Esophagus squamous epithelium (tissue), 5 donors: ENCODE measurements around the gene PHKA1. TPM values are rescaled to one million over a fixed set of nuclear protein-coding genes. Genes with fewer than 3 reads are reported as not detected.
"Not testable (repeated sequence)": the region's sequence is repeated elsewhere in the genome, so short reads cannot be mapped to it uniquely, and the experiment has no call there.

Source experiments
- DNase-seq: peaks from one replicate; lab custom pipeline; 2025; lab: John Stamatoyannopoulos, UW
- H3K27ac ChIP-seq, 4 donors: fragments of 200-600 bp; sonication (generic); one replicate each; pipeline ENCODE4 v1.5.1; 2016 to 2019; ENCODE audit warnings: mild to moderate bottlenecking in 1 of 4
- H3K27me3 ChIP-seq, 4 donors: fragments of 200-600 bp; sonication (generic); 1 replicate in 3 of 4; 2 replicates in 1 of 4; pipeline versions ENCODE4 v1.5.1 to v1.6.0; 2017 to 2021; ENCODE audit warnings: antibody characterized with exemption in 1 of 4
- H3K36me3 ChIP-seq, 3 donors: fragments of 200-600 bp; sonication (generic); one replicate each; pipeline ENCODE4 v1.5.1; 2016 to 2019
- H3K4me1 ChIP-seq, 3 donors: fragments of 200-600 bp; sonication (generic); one replicate each; pipeline ENCODE4 v1.5.1; 2017 to 2019
- H3K4me3 ChIP-seq, 4 donors: fragments of 200-600 bp; sonication (generic); 1 replicate in 3 of 4; 2 replicates in 1 of 4; pipeline ENCODE4 v1.5.1; 2016 to 2019; ENCODE audit warnings: mild to moderate bottlenecking in 2 of 4, moderate library complexity in 1 of 4
- H3K9me3 ChIP-seq, 3 donors: fragments of 200-600 bp; sonication (generic); one replicate each; pipeline ENCODE4 v1.5.1; 2016 to 2019
- POLR2A ChIP-seq, 4 donors: fragments of 450-650 bp; IDR thresholded peaks; one replicate each; pipeline ENCODE4 v1.6.1; 2017; ENCODE audit warnings: antibody characterized with exemption in 4 of 4, mild to moderate bottlenecking in 4 of 4, moderate library complexity in 3 of 4
- WGBS, 2 donors: methylation state at CpG; one replicate each; pipeline ENCODE4 v1.1.5; 2018; 5-methylcytosine and 5-hydroxymethylcytosine counted together
- intact Hi-C: fragments of 100-400 bp; cut with DNase I; formaldehyde crosslinking; loops from one replicate; pipeline ENCODE4 v1.15.0; 2022
- total RNA-seq, 4 donors: library from RNA; depleted of rRNA; stranded (reverse); fragments of >200 nt; gene quantifications; one replicate each; pipeline ENCODE4 v1.1.0, GENCODE V29; 2016
- TF ChIP-seq, protein P1 (sequence below), 6 experiments: fragments of 450-650 bp in 4 of 6; fragments of 200-600 bp in 2 of 6; sonication (generic) in 2 of 6; IDR thresholded peaks; one replicate each; pipeline ENCODE4 v1.5.1; 2016 to 2019; ENCODE audit warnings: antibody characterized with exemption in 6 of 6, mild to moderate bottlenecking in 4 of 6, moderate library complexity in 4 of 6
- donor health status: DM: yes; HTN: yes; CAD: no.

PHKA1 gene
- total RNA-seq, 4 donors from 2014 or later = 5.6 to 10.3 (median 7.2) TPM

DNA sequence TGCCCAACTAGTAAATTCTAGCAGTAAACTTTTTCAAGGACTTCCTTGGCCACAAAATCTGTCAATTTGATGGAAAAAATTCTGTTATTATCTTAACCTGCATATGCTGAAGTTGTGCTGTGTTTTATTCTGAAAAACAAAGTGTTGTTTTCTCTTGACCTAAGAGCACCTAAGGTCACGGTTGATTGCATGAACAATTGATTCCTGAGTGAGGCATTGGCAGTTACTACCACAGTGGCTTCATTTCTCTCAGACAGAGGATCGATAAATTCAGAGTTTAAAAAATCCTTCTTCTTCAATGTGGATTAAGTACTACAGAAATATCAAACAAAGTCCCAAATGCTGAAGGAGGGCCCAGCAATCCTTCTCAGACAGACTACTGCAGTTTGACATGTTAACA is 147.7 kb downstream of the PHKA1 start:
- TF ChIP-seq POLR2A (IDR thresholded peaks at IDR 0.05) = no peak
- TF ChIP-seq, protein P1, sequence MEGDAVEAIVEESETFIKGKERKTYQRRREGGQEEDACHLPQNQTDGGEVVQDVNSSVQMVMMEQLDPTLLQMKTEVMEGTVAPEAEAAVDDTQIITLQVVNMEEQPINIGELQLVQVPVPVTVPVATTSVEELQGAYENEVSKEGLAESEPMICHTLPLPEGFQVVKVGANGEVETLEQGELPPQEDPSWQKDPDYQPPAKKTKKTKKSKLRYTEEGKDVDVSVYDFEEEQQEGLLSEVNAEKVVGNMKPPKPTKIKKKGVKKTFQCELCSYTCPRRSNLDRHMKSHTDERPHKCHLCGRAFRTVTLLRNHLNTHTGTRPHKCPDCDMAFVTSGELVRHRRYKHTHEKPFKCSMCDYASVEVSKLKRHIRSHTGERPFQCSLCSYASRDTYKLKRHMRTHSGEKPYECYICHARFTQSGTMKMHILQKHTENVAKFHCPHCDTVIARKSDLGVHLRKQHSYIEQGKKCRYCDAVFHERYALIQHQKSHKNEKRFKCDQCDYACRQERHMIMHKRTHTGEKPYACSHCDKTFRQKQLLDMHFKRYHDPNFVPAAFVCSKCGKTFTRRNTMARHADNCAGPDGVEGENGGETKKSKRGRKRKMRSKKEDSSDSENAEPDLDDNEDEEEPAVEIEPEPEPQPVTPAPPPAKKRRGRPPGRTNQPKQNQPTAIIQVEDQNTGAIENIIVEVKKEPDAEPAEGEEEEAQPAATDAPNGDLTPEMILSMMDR (IDR thresholded peaks at IDR 0.05) = no peak
- Histone ChIP-seq H3K27me3 (no peaks in the 10 kb centered on the region), H3K4me3 (no peak overlapping the region), H3K27ac (no peak overlapping the region), H3K4me1 (no peaks in the 10 kb centered on the region), H3K36me3 (peaks cover 0 to 51% (median 6%) of the 10 kb centered on the region in 3 donors), H3K9me3 (no peaks in the 10 kb centered on the region)
- DNase-seq = no peak
- 78 to 100% methylated on average over 1 to 2 of the region's 2 CpGs for WGBS, 2 donors
- intact Hi-C loops = no loop called here

DNA sequence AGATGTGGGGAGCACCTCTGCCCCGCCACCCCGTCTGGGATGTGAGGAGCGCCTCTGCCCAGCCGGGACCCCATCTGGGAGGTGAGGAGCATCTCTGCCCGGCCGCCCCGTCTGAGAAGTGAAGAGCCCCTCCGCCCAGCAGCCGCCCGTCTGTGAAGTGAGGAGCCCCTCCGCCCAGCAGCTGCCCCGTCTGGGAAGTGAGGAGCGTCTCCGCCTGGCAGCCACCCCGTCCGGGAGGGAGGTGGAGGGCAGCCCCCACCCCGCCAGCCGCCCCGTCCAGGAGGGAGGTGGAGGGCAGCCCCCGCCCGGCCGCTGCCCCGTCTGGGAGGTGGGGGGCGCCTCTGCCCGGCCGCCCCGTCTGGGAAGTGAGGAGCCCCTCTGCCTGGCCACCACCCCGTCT is 154.5 kb downstream of the PHKA1 start:
- H3K27ac ChIP-seq, intact Hi-C loops, DNase-seq, H3K4me3 ChIP-seq, H3K27me3 ChIP-seq, H3K4me1 ChIP-seq, H3K9me3 ChIP-seq: not testable (repeated sequence)
- peaks cover 0 to 18% (median 0%) of the 10 kb centered on the region in 3 donors for H3K36me3 ChIP-seq
- no CpG with 5 or more reads among the region's 28 CpGs for WGBS, 2 donors

DNA sequence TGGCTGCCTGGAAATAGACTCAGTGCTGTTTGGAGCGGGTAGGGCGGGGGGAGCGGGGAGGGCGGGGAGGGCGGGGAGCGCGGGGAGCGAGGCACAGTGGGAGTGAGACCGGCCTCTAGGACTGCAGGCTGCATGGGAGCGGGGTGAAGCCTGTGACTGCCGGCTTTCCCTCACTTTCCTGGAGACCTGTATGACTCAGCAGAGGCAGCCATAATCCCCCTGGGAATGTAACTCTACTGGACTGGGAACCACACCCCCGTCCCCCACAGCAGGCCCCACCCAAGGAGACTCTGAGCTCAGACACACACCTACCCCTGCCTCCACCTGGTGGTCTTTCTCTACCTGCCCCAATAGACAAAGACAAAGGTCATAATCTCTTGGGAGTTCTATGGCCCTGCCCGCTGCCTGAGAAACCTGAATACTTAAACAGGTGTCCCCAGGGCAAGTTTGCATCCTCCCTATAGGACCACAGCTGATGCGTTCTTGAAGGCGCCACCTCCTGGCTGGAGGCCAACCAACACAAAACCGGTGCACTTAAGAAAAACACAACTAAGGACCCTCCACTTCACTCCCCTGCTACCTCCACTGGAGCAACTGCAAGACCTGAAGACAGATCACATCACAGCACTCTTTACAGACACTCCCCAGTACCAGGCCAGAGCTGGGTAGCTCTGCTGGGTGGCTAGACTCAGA is 159.5 kb downstream of the PHKA1 start:
- DNase-seq = no peak
- Histone ChIP-seq H3K27me3 (no peaks in the 10 kb centered on the region), H3K27ac (no peak overlapping the region), H3K36me3 (peaks cover 0 to under 1% (median 0%) of the 10 kb centered on the region in 3 donors), H3K4me1 (no peaks in the 10 kb centered on the region), H3K4me3 (no peak overlapping the region), H3K9me3 (no peaks in the 10 kb centered on the region)
- no peak for TF ChIP-seq POLR2A (IDR thresholded peaks at IDR 0.05)
- TF ChIP-seq, protein P1 (IDR thresholded peaks at IDR 0.05) = no peak
- intact Hi-C loops = no loop called here
- WGBS, 2 donors = 55% methylated on average over 2 of the region's 16 CpGs; no CpG with 5 or more reads in 1 of the 2 donors

DNA sequence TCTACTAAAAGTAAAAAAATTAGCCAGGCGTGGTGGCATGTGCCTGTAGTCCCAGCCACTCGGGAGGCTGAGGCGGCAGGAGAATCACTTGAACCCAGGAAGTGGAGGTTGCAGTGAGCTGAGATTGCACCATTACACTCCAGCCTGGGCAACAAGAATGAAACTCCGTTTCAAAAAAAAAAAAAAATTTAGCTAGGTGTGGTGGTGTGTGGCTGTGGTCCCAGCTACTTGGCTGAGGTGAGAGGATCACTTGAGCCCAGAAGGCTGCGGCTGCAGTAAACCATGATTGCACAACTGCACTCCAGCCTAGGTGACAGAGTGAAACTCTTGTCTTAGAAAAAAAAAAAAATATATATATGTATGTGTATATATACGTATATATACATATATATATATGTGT is 161.7 kb downstream of the PHKA1 start:
- H3K27ac ChIP-seq, H3K4me3 ChIP-seq, H3K4me1 ChIP-seq, H3K27me3 ChIP-seq, intact Hi-C loops, H3K9me3 ChIP-seq, DNase-seq, H3K36me3 ChIP-seq: not testable (repeated sequence)
- WGBS, 2 donors = 52 to 70% methylated on average over 3 to 4 of the region's 6 CpGs

DNA sequence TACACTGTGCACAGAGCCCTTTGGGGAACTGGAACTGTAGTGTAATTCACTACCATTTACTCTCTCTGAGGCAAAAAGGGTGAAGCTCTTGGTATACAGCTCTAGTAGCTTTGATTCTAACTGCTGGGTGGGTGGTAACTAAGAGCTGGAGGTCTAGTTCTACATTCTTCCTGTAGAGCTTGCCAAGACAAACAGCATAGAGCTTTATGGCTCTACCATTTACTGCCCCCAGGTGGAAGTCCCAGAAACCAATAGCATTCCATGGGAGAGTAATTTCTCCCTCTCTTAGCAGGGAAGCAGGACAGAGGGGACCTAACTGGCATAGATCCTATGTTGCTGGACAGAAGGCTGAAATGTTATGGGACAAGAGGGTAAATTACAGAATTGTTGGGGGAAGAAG is 168.1 kb downstream of the PHKA1 start:
- intact Hi-C loops = no loop called here
- Histone ChIP-seq H3K27ac (no peak overlapping the region), H3K4me3 (no peak overlapping the region), H3K4me1 (no peaks in the 10 kb centered on the region), H3K9me3 (no peaks in the 10 kb centered on the region), H3K27me3 (no peaks in the 10 kb centered on the region), H3K36me3 (no peaks in the 10 kb centered on the region)
- no peak for DNase-seq
- TF ChIP-seq, protein P1 (IDR thresholded peaks at IDR 0.05) = peak in 1 of 6 experiments; percentile 5
- no peak for TF ChIP-seq POLR2A (IDR thresholded peaks at IDR 0.05)

DNA sequence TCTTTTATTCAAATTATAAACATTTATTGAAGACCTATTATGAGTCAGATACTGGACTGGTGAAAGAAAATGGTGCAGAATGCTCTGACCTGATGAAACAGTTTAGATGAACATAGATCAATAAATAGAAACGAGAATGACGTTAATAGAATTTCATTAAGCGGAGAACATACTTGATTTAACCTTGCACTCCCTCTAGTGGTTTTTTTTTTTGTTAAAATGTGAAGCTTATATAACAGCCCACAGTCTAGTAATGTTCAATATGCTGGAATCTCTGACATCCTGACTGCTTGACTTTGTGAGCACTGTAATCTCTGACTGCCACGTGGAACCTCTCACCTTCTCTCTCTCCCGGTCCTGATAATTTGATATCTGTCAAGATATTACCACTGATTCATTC is 173.8 kb downstream of the PHKA1 start:
- WGBS, 2 donors = 10 to 21% methylated on average over 5 of the region's 5 CpGs
- H3K36me3 ChIP-seq = no peaks in the 10 kb centered on the region
- H3K27me3 ChIP-seq = no peaks in the 10 kb centered on the region
- no peak for DNase-seq
- H3K4me3 ChIP-seq = no peak overlapping the region
- H3K9me3 ChIP-seq = no peaks in the 10 kb centered on the region
- TF ChIP-seq POLR2A (IDR thresholded peaks at IDR 0.05) = no peak
- TF ChIP-seq, protein P1 (IDR thresholded peaks at IDR 0.05) = peak in 3 of 6 experiments; percentile 6 to 27 (median 13)
- no peaks in the 10 kb centered on the region for H3K4me1 ChIP-seq
- no peak overlapping the region for H3K27ac ChIP-seq
- intact Hi-C loops = no loop called here
